Endothelial cell of umbilical vein (primary cell): ENCODE data around the gene FA2H.
"Not testable (repeated sequence)": the region's sequence is repeated elsewhere in the genome, so short reads cannot be mapped to it uniquely, and the experiment has no call there.

Source experiments
- CTCF ChIP-seq, 2 donors: IDR thresholded peaks; 1 replicate in 1 of 2; 2 replicates in 1 of 2; pipeline ENCODE4 v1.5.1; 2011; ENCODE audit warnings: low read length in 2 of 2, mild to moderate bottlenecking in 2 of 2, moderate library complexity in 2 of 2, control low read depth in 1 of 2, inconsistent platforms in 1 of 2, low read depth in 1 of 2; ENCODE audit not compliant: insufficient read depth in 1 of 2; ENCODE audit errors: extremely low read depth in 1 of 2
- EZH2 ChIP-seq: IDR thresholded peaks from 2 replicates; pipeline ENCODE4 v1.6.1; 2012; ENCODE audit warnings: borderline replicate concordance, low read depth, mild to moderate bottlenecking, moderate library complexity, low read length, inconsistent platforms; ENCODE audit not compliant: severe bottlenecking
- FOS ChIP-seq: IDR thresholded peaks from 2 replicates; pipeline ENCODE4 v1.6.1; 2011; ENCODE audit warnings: mild to moderate bottlenecking, low read length, moderate library complexity, borderline replicate concordance; ENCODE audit not compliant: insufficient read depth
- GATA2 ChIP-seq: IDR thresholded peaks from 2 replicates; pipeline ENCODE4 v1.7.0; 2011; ENCODE audit warnings: low read depth, mild to moderate bottlenecking, moderate library complexity, mixed read lengths, low read length; ENCODE audit not compliant: insufficient read length, insufficient read depth
- JUN ChIP-seq: IDR thresholded peaks from 2 replicates; pipeline ENCODE4 v1.6.1; 2011; ENCODE audit warnings: borderline replicate concordance, low read depth; ENCODE audit not compliant: insufficient read length, insufficient read depth
- MAX ChIP-seq: IDR thresholded peaks from 2 replicates; pipeline ENCODE4 v1.6.1; 2011; ENCODE audit not compliant: insufficient read depth, insufficient read length
- MYC ChIP-seq: IDR thresholded peaks from one replicate; pipeline ENCODE4 v1.6.1; 2011; ENCODE audit warnings: mild to moderate bottlenecking, low read depth, low read length
- POLR2A ChIP-seq: IDR thresholded peaks from 2 replicates; pipeline ENCODE4 v1.6.1; 2012; ENCODE audit warnings: low read depth, mild to moderate bottlenecking, control low read depth, low read length
- POLR2AphosphoS5 ChIP-seq: IDR thresholded peaks from 2 replicates; pipeline ENCODE4 v1.6.1; 2012; ENCODE audit warnings: low read depth, mild to moderate bottlenecking, control low read depth, low read length, moderate library complexity; ENCODE audit not compliant: insufficient read depth

- not testable (repeated sequence) for TF ChIP-seq CTCF (IDR thresholded peaks at IDR 0.05; ENCODE audit: extremely low read depth in 1 of 2, insufficient read depth in 1 of 2, low read depth in 1 of 2, low read length in 2 of 2); POLR2A; EZH2; POLR2AphosphoS5; FOS; MYC; JUN; MAX; GATA2
Observed at GRCh38 chr16:74722156-74722555, 52.5 kb downstream of the FA2H start.
